Stimulated activated CD4-positive, alpha-beta T cell treated with anti-CD3 and anti-CD28 coated beads, Interleukin-1b, Interleukin-23, amount 100 ng/mL, for 48 hours (primary cell): ENCODE measurements around the gene SLC34A3.

Experiments used
- DNase-seq: peaks from one replicate; pipeline ENCODE4 v3.0.0-alpha.2; 2020

SLC34A3 gene

GRCh38 chr9:137263506-137263905, 32.8 kb downstream of the SLC34A3 start:
- DNase-seq: no peak

GRCh38 chr9:137264067-137264466, 33.4 kb downstream of the SLC34A3 start:
- no peak for DNase-seq

- no peak for DNase-seq
Measured at GRCh38 chr9:137265496-137266161, 34.9 kb downstream of the SLC34A3 start.

GRCh38 chr9:137266162-137266527, 35.4 kb downstream of the SLC34A3 start:
- no peak for DNase-seq

DNA sequence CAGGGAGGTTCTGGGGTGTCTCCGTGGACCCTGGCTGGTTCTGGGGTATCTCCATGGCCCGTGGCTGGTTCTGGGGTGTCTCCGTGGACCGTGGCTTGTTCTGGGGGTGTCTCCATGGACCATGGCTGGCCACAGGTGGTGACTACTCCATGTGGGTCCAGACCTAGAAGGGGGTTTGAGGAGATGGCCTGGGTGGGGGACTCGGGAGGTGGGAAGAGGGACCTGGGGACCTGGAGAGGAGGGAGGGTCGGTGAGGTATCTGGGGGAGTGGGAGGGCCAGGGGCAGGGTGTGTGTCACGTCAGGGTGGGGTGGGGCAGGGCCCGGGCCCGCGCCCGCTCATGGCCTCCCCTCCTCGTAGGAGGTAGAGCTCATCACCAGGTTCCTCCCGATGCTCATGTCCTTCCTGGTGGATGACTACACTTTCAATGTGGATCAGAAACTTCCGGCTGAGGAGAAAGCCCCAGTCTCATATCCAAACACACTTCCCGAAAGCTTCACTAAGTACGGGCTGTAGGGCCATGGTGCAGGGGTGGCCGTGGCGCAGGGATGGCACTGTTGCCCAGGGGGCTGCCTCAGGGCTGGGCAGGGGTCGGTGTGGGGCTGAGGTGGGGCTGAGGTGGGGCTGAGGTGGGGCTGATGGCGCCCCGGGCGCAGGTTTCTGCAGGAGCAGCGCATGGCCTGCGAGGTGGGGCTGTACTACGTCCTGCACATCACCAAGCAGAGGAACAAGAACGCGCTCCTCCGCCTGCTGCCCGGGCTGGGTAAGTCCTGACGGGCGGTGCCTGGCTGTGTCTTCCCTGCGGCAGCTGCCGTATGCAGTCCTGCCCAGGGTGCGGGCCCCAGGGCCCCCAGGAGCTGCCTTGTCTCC, 36.1 kb downstream of the SLC34A3 start:
- no peak for DNase-seq

DNA sequence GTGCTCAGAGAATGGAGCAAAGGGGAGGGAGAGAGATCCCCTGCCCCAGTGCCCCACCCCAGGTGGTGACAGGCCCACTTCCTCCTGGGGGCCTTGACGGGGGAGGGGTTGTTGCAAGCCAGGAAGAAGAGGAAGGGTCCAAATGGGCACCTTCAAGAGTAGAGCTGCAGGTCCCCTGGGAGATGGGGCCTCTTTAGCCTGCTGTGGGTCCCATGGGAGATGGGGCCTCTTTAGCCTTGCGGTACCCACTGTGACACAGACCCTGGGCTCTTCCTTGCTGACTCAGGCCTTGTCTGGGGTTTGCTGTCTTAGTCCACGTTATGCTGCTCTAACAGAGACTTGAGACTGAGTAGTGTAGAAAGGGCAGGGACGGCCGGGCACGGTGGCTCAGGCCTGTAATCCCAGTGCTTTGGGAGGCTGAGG, 37.2 kb downstream of the SLC34A3 start:
- no peak for DNase-seq

DNA sequence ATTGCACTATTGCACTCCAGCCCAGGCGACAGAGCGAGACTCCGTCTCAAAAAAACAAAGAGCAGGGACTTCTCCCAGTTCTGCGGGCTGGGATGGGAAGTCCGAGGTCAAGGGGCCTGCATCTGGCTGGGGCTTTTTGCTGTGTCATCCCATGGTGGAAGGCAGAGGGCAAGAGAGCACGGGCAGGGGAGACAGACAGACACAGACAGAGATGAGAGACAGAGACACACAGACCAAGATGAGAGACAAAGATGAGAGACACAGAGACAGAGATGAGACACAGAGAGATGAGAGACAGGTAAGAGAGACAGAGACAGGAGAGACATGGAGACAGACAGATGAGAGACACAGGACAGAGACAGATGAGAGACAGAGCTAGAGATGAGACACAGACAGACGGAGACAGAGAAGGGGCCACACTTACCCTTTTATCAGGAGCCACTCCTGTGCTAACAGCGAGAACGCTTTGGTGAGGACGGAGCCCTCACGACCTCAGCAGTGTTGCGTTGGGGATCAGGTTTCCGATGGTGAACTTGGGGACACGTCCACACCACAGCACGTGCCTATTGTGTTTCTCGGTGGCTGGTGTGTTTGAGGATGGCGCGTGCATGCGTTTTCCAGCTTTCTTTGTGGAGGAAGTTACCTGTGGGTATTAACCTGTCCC, 38.0 kb downstream of the SLC34A3 start:
- DNase-seq: no peak

GRCh38 chr9:137269231-137269772, 38.6 kb downstream of the SLC34A3 start:
- DNase-seq: no peak

GRCh38 chr9:137270929-137271695, 40.4 kb downstream of the SLC34A3 start:
- no peak for DNase-seq

- no peak for DNase-seq
Measured at GRCh38 chr9:137271696-137272076, 41.0 kb downstream of the SLC34A3 start.

GRCh38 chr9:137272241-137273094, 41.8 kb downstream of the SLC34A3 start:
- no peak for DNase-seq

GRCh38 chr9:137273095-137273490, 42.4 kb downstream of the SLC34A3 start:
- no peak for DNase-seq

DNA sequence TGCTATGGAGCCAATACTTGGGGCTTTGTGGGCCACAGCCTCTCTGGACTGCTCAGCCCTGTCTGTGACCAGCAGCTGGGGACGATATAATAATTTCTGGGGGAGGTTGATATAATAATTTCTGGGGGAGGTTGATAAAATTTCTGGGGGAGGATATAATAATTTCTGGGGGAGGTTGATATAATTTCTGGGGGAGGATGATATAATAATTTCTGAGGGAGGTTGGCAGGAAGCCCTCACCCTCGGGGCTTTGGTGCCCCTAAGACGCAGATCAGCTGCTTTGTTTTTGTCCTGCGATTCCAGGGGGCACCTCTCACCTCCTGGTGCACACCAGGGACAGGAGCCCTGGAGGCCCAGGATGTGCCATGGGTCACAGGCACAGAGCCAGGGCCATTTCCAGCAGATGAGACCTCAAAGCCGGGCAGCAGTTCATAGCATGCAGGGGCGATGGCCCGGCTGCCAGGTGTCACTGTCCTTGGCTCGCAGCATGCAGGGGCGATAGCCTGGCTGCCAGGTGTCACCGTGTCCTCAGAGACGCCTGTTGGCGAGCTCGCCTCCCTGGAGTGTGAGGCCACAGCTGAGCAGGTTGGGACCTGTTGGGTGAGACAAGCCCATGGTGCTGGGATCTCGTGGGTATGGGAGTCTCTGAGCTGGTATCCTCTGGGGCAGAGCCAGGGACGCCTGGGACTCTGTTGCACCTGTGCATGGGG, 43.1 kb downstream of the SLC34A3 start:
- no peak for DNase-seq

DNA sequence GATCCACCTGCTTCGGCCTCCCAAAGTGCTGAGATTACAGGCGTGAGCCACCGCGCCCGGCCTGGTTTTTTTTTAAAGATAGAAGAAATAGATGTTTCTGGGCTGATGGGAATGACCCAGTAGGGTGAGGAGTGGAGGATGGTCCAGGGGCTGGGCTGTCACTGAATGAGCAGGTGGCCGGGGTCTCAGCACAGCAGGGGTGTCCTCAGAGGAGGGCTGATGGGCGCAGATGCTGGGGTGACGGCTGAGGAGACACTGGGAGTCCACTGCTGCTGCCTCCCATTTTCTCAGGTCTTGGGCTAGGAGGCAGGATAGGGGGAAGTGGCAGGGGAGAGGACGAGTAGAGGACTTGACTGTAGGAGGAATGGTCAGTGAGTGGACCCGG, 44.5 kb downstream of the SLC34A3 start:
- DNase-seq: no peak

GRCh38 chr9:137275588-137276472, 45.1 kb downstream of the SLC34A3 start:
- no peak for DNase-seq

DNA sequence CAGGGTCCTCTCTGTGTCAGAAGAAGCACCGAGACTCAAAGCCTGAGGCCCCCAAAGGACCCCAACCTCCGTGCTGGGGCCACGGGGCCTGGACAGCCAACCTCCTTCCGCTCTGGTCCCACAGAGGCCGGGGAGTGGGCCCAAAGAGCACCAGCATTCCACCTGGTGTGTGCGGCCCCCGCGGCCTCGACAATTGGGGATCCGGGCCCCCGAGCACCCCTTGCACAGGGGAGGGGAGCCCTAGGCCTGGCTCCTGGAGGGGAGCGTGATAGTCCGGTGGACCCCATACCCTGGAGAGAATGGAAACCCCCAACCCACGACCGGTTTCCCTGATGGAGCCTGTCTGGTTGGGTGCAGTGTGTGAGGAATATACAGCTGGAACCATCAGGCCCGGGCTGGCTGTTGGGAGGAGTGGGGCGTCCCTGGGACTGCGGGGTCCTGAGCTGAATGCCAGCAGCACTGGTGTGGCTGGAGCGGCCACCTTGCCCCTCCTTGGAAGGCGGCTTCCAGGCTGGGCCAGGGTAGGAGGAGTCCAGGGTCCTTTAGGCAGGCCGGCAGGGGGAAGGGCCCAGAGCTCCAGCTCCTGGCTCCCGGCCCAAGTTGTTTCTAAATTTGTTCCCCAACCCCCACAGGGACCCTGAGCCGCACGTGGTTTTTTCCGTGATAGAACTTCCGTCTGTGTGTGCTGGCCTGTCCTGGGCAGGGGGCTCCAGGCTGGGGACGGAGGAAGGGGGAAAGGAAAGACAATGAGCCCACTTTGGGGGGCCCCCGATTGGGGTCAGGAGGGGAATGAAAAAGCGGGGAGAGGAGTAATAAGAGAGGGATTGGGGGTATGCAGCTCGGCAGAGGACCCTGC, 46.0 kb downstream of the SLC34A3 start:
- no peak for DNase-seq

DNA sequence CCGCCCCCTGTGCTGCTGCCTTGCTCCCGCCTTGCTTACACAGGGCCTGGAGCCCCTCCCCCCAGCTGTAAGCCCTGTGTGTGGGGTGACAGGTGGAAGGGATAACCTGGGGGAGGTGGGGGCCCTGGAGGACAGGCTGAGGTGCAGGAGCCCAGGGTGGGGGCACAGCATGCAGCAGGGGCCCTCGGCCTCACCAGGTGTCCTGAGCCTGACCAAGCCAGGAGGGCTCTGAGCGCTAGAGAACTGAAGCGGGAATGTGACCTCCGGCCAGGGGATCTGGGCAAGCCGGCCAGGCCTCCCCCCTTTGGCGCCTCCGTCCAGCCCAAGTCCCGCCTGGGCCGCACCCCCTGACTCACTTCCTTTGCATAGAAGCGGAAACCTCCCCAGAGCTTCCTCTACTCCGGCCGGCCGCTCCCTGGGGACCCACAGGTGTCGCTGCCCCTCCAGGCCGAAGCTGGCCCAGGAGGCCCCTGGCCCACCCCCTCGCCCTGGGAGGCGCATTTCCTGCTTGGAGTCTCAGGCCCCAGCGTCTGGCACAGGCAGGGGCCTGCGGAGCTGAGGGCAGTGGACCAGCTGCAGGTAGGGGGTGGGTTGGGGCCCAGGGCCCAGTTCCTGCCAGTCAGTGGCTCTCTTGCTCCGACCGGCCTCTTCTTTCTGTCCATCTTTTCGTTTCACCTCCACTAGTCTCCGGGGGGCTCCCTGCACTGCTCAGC, 46.8 kb downstream of the SLC34A3 start, which contains the start of gene TOR4A:
Gene TOR4A (plus strand): TSS at position 398 of the 713 bp plus-strand sequence. CDS start 964 bp downstream, outside the sequence.
- no peak for DNase-seq

GRCh38 chr9:137278061-137278701, 47.5 kb downstream of the SLC34A3 start:
- DNase-seq: no peak
